ENCODE measurements around the gene TPRN.

GRCh38 chr9:137216188-137216965 lies 15.8 kb upstream of the TPRN start:
- TF ChIP-seq CTCF (IDR thresholded peaks at IDR 0.05) = no peak
- no peak for TF ChIP-seq POLR2A (IDR thresholded peaks at IDR 0.05)

Measured in esophagus squamous epithelium (tissue), 4 donors.